Liver (tissue), 9 donors: ENCODE measurements around the gene ANKRD33. TPM values are rescaled to one million over a fixed set of nuclear protein-coding genes. Genes with fewer than 3 reads are reported as not detected.

Experiments used
- DNase-seq: peaks from one replicate; pipeline ENCODE4 v3.0.0-alpha.2; 2017; ENCODE audit warnings: low spot score
- H3K27ac ChIP-seq, 2 donors: one replicate each; pipeline ENCODE4 v1.7.0; 2013; ENCODE audit warnings: inconsistent platforms in 2 of 2, low read length in 2 of 2, control low read depth in 1 of 2, low read depth in 1 of 2, mild to moderate bottlenecking in 1 of 2
- H3K27me3 ChIP-seq, 4 donors: one replicate each; pipeline versions ENCODE4 v1.6.1 to v1.7.0; 2013; ENCODE audit warnings: low read length in 3 of 4, inconsistent platforms in 1 of 4, mild to moderate bottlenecking in 1 of 4, moderate library complexity in 1 of 4; ENCODE audit not compliant: control insufficient read depth in 4 of 4, insufficient read depth in 4 of 4
- H3K36me3 ChIP-seq, 4 donors: one replicate each; pipeline versions ENCODE4 v1.6.1 to v1.7.0; 2013; ENCODE audit warnings: low read length in 3 of 4, mild to moderate bottlenecking in 3 of 4, low read depth in 1 of 4, moderate library complexity in 1 of 4; ENCODE audit not compliant: control insufficient read depth in 4 of 4, insufficient read depth in 3 of 4
- H3K4me1 ChIP-seq, 4 donors: one replicate each; pipeline versions ENCODE4 v1.6.1 to v1.7.0; 2013; ENCODE audit warnings: low read length in 3 of 4, mild to moderate bottlenecking in 3 of 4, moderate library complexity in 1 of 4; ENCODE audit not compliant: control insufficient read depth in 4 of 4, insufficient read depth in 4 of 4
- H3K4me3 ChIP-seq, 3 donors: one replicate each; pipeline versions ENCODE4 v1.6.1 to v1.7.0; 2013; ENCODE audit warnings: low read length in 3 of 3, control low read depth in 1 of 3, low read depth in 1 of 3, mild to moderate bottlenecking in 1 of 3
- H3K9ac ChIP-seq, 2 donors: one replicate each; pipeline ENCODE4 v1.7.0; 2013; ENCODE audit warnings: low read length in 2 of 2, mild to moderate bottlenecking in 2 of 2, moderate library complexity in 2 of 2, control low read depth in 1 of 2, low read depth in 1 of 2
- H3K9me3 ChIP-seq, 4 donors: one replicate each; pipeline versions ENCODE4 v1.6.1 to v1.7.0; 2013; ENCODE audit warnings: low read length in 3 of 4; ENCODE audit not compliant: control insufficient read depth in 4 of 4
- EGR1 ChIP-seq, 2 donors: IDR thresholded peaks; 2 replicates each; pipeline ENCODE4 v1.6.1; 2016 to 2018; ENCODE audit warnings: antibody characterized with exemption in 2 of 2, low read depth in 2 of 2
- FOXA1 ChIP-seq: IDR thresholded peaks from 2 replicates; pipeline ENCODE4 v1.6.1; 2016; ENCODE audit warnings: antibody characterized with exemption
- FOXA2 ChIP-seq: IDR thresholded peaks from 2 replicates; pipeline ENCODE4 v1.6.1; 2016; ENCODE audit warnings: antibody characterized with exemption
- GABPA ChIP-seq, 2 donors: IDR thresholded peaks in 1 of 2; conservative IDR thresholded peaks in 1 of 2; 2 replicates each; pipeline ENCODE4 v1.6.1; 2016; ENCODE audit warnings: antibody characterized with exemption in 2 of 2, mild to moderate bottlenecking in 1 of 2, moderate library complexity in 1 of 2
- HNF4A ChIP-seq, 2 donors: conservative IDR thresholded peaks; 2 replicates each; pipeline ENCODE4 v1.6.1; 2016; ENCODE audit warnings: antibody characterized with exemption in 2 of 2, mild to moderate bottlenecking in 2 of 2
- HNF4G ChIP-seq: IDR thresholded peaks from 2 replicates; pipeline ENCODE4 v1.6.1; 2016; ENCODE audit warnings: antibody characterized with exemption
- JUND ChIP-seq, 2 donors: IDR thresholded peaks; 2 replicates each; pipeline ENCODE4 v1.6.1; 2016; ENCODE audit warnings: antibody characterized with exemption in 2 of 2
- NR2F2 ChIP-seq: IDR thresholded peaks from 2 replicates; pipeline ENCODE4 v1.6.1; 2016; ENCODE audit warnings: antibody characterized with exemption
- RAD21 ChIP-seq, 2 donors: IDR thresholded peaks; 2 replicates each; pipeline ENCODE4 v1.6.1; 2016; ENCODE audit warnings: antibody characterized with exemption in 2 of 2, mild to moderate bottlenecking in 2 of 2
- RXRA ChIP-seq, 2 donors: IDR thresholded peaks; 2 replicates each; pipeline ENCODE4 v1.6.1; 2017 to 2018; ENCODE audit warnings: antibody characterized with exemption in 2 of 2, mild to moderate bottlenecking in 1 of 2
- SP1 ChIP-seq: IDR thresholded peaks from 2 replicates; pipeline ENCODE4 v1.6.1; 2018; ENCODE audit warnings: antibody characterized with exemption, mild to moderate bottlenecking
- TAF1 ChIP-seq: conservative IDR thresholded peaks from 2 replicates; pipeline ENCODE4 v1.6.1; 2016; ENCODE audit warnings: antibody characterized with exemption, mild to moderate bottlenecking
- YY1 ChIP-seq: IDR thresholded peaks from 2 replicates; pipeline ENCODE4 v1.6.1; 2016; ENCODE audit warnings: antibody characterized with exemption, mild to moderate bottlenecking
- WGBS: extraction: QIAGEN DNeasy Blood & Tissue Kit; methylation state at CpG from one replicate; pipeline ENCODE4 v1.1.7; 2013; 5-methylcytosine and 5-hydroxymethylcytosine counted together
- polyA plus RNA-seq, 2 donors: library from polyadenylated mRNA; stranded (reverse) in 1 of 2; unstranded in 1 of 2; fragments of 200-250 nt in 1 of 2; fragments of >200 nt in 1 of 2; fragmentation: Nextera tagmentation in 1 of 2; extraction: Ambion mirVana in 1 of 2; gene quantifications; one replicate each; pipeline versions ENCODE4 v1.2.1 to v1.2.3, GENCODE V29; 2013 to 2015
- total RNA-seq, 2 donors: library from RNA; depleted of rRNA; stranded (reverse); fragments of >200 nt; gene quantifications; one replicate each; pipeline ENCODE4 v1.2.3, GENCODE V29; 2014
- TF ChIP-seq, protein P1 (sequence below): IDR thresholded peaks from 2 replicates; pipeline ENCODE4 v1.6.1; 2016; ENCODE audit warnings: antibody characterized with exemption
- TF ChIP-seq, protein P2 (sequence below): fragments of 150-350 bp; IDR thresholded peaks from 2 replicates; pipeline ENCODE4 v1.5.1; 2017; ENCODE audit warnings: improper control_type of control experiment, low read depth, low read length; ENCODE audit not compliant: missing input control
- TF ChIP-seq, protein P3 (sequence below): IDR thresholded peaks from 2 replicates; pipeline ENCODE4 v1.6.1; 2016; ENCODE audit warnings: antibody characterized with exemption
- TF ChIP-seq, protein P4 (sequence below): IDR thresholded peaks from 2 replicates; pipeline ENCODE4 v1.6.1; 2016; ENCODE audit warnings: antibody characterized with exemption, mild to moderate bottlenecking
- TF ChIP-seq, protein P5 (sequence below): IDR thresholded peaks from 2 replicates; pipeline ENCODE4 v1.6.1; 2016; ENCODE audit warnings: antibody characterized with exemption
- donor health status: healthy.
- donor health status: healthy.
- donor health status: healthy.
- donor health status: healthy.
- donor health status: healthy.

The ANKRD33 gene
- total and polyA plus RNA-seq, 4 donors, result not detected

DNA sequence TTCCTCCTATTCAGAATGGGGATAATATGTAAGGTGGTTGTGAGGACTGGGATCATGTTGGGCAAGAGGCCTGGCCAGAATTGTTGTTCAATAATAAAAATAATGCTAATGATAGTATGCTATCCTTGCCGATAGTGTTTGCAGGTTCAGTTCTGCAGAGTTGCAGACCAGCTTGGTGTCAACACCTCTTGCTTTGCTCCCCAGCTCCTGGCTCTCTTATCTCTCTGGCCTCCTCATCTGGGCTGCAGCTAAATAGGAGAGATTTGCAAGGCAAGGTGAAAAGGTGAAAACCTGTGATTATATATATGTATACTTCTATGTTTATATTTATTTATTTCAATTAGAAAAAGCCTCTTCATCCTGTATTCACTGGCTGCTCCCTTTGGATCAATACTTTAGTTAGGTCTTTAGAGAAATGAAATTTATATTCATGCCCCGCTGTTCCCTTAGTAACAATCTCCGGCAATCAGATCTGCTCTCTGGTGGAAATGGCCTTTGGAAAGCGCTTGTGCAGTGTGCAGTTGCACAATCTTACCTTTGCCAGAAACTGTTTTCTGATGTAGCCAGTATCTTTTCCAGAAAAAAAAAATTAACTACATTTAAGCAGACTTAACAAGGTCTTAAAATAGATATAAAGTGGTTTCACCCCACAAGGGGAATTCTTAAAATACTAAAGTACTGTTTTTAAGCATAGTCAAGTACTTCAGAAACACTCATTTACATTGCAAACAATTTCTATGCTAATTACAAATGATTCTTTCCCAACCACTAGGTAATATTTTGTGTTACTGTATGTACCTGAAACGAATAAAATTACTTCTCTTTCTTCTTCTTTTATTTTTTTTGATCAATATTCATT lies 44.5 kb downstream of the ANKRD33 start (continued):
- TF ChIP-seq HNF4G (no peak), RAD21 (IDR thresholded peaks at IDR 0.05) (peak; percentile 19 to 28), SP1 (peak; percentile 25), HNF4A (conservative IDR thresholded peaks at IDR 0.05) (peak; percentile 64 to 68), FOXA2 (no peak)

DNA sequence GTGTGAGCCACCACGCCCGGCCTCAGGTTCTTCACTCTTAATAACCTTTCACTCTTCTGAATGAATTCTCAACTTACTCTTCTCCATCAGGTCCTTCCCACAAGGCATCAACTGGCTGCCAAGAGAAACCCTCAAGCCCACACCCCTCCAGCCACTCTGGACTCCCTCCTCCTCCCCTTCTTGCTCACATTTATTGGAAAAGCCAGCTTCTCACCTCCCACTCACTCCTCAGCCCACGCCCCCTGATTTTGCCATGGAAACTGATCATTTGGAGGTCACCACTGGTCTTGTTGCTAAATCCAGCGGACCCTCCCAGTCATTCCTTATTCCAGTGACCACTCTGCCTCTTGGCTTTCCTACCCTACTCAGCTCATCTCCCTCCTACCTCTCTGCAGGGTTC lies 46.2 kb downstream of the ANKRD33 start:
- Histone ChIP-seq H3K9me3 (no peaks in the 10 kb centered on the region), H3K4me1 (peaks cover 0 to 16% (median 14%) of the 10 kb centered on the region in 4 donors), H3K4me3 (no peak overlapping the region), H3K27ac (no peak overlapping the region), H3K27me3 (no peaks in the 10 kb centered on the region), H3K9ac (no peak overlapping the region), H3K36me3 (no peaks in the 10 kb centered on the region)
- no peak for DNase-seq
- 97% methylated on average over 4 of the region's 4 CpGs for WGBS
- TF ChIP-seq FOXA1 (no peak), HNF4A (conservative IDR thresholded peaks at IDR 0.05) (no peak), FOXA2 (no peak), NR2F2 (no peak), YY1 (no peak), TAF1 (no peak), RAD21 (IDR thresholded peaks at IDR 0.05) (no peak), EGR1 (IDR thresholded peaks at IDR 0.05; ENCODE audit: low read depth in 2 of 2) (no peak), GABPA (IDR thresholded peaks at IDR 0.05 in 1 of 2, conservative IDR thresholded peaks at IDR 0.05 in 1 of 2) (no peak), SP1 (no peak), JUND (IDR thresholded peaks at IDR 0.05) (no peak), HNF4G (no peak), RXRA (IDR thresholded peaks at IDR 0.05) (no peak)
- TF ChIP-seq, protein P1, sequence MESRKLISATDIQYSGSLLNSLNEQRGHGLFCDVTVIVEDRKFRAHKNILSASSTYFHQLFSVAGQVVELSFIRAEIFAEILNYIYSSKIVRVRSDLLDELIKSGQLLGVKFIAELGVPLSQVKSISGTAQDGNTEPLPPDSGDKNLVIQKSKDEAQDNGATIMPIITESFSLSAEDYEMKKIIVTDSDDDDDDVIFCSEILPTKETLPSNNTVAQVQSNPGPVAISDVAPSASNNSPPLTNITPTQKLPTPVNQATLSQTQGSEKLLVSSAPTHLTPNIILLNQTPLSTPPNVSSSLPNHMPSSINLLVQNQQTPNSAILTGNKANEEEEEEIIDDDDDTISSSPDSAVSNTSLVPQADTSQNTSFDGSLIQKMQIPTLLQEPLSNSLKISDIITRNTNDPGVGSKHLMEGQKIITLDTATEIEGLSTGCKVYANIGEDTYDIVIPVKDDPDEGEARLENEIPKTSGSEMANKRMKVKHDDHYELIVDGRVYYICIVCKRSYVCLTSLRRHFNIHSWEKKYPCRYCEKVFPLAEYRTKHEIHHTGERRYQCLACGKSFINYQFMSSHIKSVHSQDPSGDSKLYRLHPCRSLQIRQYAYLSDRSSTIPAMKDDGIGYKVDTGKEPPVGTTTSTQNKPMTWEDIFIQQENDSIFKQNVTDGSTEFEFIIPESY, result no peak
- TF ChIP-seq, protein P2, sequence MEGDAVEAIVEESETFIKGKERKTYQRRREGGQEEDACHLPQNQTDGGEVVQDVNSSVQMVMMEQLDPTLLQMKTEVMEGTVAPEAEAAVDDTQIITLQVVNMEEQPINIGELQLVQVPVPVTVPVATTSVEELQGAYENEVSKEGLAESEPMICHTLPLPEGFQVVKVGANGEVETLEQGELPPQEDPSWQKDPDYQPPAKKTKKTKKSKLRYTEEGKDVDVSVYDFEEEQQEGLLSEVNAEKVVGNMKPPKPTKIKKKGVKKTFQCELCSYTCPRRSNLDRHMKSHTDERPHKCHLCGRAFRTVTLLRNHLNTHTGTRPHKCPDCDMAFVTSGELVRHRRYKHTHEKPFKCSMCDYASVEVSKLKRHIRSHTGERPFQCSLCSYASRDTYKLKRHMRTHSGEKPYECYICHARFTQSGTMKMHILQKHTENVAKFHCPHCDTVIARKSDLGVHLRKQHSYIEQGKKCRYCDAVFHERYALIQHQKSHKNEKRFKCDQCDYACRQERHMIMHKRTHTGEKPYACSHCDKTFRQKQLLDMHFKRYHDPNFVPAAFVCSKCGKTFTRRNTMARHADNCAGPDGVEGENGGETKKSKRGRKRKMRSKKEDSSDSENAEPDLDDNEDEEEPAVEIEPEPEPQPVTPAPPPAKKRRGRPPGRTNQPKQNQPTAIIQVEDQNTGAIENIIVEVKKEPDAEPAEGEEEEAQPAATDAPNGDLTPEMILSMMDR, result no peak
- TF ChIP-seq, protein P3, sequence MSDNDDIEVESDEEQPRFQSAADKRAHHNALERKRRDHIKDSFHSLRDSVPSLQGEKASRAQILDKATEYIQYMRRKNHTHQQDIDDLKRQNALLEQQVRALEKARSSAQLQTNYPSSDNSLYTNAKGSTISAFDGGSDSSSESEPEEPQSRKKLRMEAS, result no peak
- TF ChIP-seq, protein P4, sequence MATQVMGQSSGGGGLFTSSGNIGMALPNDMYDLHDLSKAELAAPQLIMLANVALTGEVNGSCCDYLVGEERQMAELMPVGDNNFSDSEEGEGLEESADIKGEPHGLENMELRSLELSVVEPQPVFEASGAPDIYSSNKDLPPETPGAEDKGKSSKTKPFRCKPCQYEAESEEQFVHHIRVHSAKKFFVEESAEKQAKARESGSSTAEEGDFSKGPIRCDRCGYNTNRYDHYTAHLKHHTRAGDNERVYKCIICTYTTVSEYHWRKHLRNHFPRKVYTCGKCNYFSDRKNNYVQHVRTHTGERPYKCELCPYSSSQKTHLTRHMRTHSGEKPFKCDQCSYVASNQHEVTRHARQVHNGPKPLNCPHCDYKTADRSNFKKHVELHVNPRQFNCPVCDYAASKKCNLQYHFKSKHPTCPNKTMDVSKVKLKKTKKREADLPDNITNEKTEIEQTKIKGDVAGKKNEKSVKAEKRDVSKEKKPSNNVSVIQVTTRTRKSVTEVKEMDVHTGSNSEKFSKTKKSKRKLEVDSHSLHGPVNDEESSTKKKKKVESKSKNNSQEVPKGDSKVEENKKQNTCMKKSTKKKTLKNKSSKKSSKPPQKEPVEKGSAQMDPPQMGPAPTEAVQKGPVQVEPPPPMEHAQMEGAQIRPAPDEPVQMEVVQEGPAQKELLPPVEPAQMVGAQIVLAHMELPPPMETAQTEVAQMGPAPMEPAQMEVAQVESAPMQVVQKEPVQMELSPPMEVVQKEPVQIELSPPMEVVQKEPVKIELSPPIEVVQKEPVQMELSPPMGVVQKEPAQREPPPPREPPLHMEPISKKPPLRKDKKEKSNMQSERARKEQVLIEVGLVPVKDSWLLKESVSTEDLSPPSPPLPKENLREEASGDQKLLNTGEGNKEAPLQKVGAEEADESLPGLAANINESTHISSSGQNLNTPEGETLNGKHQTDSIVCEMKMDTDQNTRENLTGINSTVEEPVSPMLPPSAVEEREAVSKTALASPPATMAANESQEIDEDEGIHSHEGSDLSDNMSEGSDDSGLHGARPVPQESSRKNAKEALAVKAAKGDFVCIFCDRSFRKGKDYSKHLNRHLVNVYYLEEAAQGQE, result no peak
- TF ChIP-seq, protein P5, sequence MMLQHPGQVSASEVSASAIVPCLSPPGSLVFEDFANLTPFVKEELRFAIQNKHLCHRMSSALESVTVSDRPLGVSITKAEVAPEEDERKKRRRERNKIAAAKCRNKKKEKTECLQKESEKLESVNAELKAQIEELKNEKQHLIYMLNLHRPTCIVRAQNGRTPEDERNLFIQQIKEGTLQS, result no peak
